GM21526 (cell line): ENCODE results near the gene HSPA12B.
A peak's percentile ranks its signal among the peaks of the same experiment; 100 is the strongest.

Source experiments
- ATAC-seq: cut with Tn5 transposase; IDR thresholded peaks from one replicate; pipeline ENCODE4 v1.9.1; 2021; ENCODE audit warnings: moderate library complexity; ENCODE audit not compliant: unreplicated experiment, low FRiP score

The HSPA12B gene

DNA sequence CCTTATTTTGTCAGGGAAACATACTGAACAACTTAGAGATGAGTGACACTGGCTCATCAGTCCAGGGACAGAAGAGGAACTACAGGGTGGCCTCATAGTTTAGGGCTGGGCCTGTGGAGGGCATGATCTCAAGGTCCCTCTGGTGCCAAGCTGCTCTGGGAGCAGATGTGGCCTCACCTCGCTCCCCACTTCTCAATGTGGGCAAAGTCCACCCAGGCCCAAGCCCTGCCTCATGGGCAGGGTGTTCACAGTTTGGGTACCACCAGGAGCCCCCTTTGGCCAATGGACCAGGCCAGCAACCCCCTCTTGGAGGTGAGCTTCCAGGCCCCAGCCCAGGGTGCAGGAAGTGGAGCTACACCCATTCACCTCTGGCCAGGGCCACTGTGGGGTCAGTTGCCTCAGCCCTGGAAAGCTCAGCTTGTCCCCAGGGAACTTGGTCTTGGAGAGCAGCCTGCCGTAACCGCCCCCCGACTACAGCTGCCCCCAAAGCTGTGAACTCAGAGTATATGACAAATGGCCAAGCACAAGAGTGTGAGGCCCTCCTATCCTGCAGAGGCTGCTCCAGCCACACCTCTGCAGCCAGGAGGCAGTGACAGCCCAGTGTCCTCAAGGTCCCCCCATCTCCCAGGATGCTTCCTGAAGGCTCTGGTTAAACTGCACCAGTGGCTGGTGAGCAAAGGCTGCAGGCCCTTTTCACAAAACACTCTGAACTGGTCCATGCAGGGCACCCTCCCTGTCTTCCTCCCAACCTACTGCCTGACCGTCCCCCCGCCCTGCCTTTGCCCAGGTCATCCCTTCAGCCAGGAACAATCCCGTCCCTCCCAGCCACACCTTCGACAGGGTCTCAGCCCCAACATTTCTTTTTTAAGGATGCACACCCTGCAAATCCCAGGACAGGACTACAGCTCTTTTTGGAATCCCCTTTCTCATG lies 31.5 kb downstream of the HSPA12B start:
- no peak for ATAC-seq

GRCh38 chr20:3764659-3765058 lies 32.2 kb downstream of the HSPA12B start:
- ATAC-seq = no peak

GRCh38 chr20:3765171-3765882 lies 32.8 kb downstream of the HSPA12B start:
- no peak for ATAC-seq

- no peak for ATAC-seq
Observed at GRCh38 chr20:3766422-3767109, 34.1 kb downstream of the HSPA12B start.

DNA sequence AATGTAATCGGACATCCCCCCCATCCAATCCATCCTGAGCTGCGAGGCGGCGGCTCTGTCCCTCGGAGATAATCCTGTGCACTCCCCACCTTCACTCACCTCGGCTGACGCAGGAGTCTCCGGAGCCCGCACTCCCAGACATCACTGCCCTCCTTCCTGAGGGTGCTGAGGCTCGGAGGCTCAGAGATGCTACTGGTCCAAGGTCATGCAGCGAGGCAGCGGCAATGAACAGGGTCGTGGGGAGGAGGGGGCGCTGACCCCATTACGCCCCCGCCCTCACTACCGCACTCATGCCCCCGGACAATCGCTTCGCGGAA lies 34.6 kb downstream of the HSPA12B start:
- ATAC-seq = no peak

GRCh38 chr20:3767427-3768341 lies 35.2 kb downstream of the HSPA12B start, which contains the start of gene ADISSP:
Gene ADISSP (minus strand): TSS chr20:3767753. CDS start chr20:3760100, 7,653 bp downstream.
- ATAC-seq = peak; percentile 89

DNA sequence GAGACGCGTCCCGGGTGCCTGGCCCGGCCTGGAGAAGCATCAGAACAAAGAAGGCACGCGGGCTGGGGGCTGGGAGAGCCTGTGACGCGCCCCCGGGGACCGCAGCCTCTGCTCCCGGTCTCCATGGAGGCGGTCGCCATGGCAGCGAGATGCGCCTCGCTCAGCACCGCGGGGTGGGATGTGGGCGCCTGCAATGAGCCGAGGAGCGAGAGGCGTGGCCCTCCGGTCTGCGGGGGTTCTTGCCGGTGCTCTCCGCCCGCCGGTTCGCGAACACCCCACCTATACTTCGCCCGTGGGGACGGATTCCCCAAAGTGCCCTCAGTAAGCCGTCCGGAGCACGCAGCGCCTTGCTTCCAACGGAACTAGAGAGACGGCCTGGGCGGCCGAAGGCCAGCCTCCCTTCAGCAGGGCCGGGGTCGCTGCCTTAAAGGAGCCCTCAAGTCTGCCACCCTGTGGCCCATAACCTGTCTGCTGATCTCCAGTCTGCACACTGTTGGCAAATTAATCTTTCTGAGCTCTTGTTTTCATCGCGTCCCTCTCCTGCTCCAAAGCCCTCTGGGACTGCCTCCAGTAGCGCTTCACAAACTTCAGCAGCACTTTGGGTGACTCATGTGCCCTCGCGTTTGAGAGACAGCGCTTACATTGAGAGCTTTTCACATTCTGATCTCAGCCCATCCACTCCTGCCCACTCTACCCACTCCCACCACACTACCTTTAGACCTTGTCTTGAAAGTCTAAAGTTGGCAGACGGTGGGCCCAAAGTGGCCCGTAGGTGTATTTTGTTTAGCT lies 36.1 kb downstream of the HSPA12B start:
- ATAC-seq = peak; percentile 30

GRCh38 chr20:3771552-3772058 lies 39.1 kb downstream of the HSPA12B start:
- ATAC-seq = no peak

GRCh38 chr20:3775457-3776108 lies 43.1 kb downstream of the HSPA12B start:
- no peak for ATAC-seq

DNA sequence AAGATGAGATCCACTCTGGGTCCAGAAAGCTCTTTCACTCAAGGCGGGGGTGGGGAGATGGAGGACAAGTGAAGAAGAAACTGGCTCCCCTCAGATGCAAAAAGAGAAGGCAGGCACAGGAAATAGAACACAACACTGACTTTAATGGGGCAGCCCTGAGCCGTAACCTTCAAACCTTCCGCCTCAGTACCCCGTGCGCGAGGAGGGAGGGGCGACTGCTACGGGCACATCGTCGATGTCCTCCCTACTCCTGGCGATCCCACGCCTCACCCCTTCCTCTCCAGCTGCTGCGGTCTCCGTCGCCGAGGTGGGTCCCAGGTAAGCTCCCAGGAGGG lies 44.9 kb downstream of the HSPA12B start:
- no peak for ATAC-seq

GRCh38 chr20:3777716-3778629 lies 45.5 kb downstream of the HSPA12B start:
- no peak for ATAC-seq

- no peak for ATAC-seq
Observed at GRCh38 chr20:3778976-3779375, 46.5 kb downstream of the HSPA12B start.

DNA sequence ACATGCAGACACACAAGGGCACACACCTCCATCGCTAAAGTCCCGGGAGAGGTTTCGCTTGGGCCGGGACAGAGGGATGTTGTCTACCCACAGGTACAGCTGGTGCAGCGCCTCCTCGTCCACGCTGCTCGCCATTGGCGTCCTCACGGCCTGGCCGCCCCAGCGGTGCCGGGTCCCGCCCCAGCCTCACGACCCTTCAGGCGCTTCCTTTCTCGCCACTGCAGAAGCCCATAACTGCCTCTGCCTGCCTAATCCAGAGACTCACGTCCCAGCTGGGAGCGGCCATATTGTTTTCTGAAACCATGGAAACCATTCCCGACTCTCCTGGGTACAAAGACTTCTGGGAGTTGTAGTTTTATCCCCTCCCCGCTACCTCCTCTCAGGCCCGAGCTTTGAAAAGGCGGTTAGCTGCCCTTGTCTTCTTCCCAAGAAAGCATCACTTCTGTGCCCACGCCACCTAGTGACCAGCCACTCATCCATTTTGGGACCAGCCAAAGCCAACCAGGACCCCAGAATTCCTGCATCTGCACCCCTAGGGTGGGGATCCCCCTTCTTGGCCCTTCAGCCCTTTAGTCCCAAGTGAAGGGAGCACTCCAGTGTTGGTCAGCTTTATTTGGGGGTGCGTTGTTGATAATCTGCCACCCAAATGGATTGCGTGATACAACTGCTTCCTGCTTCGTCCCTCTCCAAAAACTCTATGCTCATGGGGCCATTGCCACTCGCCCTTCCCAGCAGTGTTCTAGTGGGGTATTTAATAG lies 48.8 kb downstream of the HSPA12B start, which contains the start of gene SPEF1:
SPEF1 (minus strand) TSS at position 296 of the 758 bp plus-strand sequence; CDS start at position 135, 161 bp downstream.
- no peak for ATAC-seq

- ATAC-seq = no peak
Observed at GRCh38 chr20:3782597-3782996, 50.1 kb downstream of the HSPA12B start.

DNA sequence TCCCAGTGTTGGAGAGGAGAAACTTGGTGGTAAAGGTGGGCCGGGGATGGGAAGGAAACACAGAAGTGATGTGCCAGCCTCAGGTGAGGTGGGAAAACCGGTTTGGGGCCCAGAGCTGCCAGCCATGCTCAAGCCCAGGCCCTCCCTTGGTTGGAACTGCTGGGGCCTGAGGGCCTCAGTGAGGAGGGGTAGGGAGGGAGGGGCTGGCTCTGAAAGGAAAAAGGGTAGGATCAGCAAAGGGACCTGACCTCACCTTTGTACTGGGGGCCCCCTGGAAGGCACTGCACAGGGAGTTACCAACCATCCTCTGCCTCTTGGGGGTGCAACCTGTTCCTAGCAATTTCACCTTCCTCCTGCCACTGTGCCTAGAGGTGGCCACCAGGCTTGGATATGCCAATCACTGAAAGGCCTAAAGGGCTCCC lies 50.6 kb downstream of the HSPA12B start:
- ATAC-seq = no peak

- no peak for ATAC-seq
Observed at GRCh38 chr20:3783511-3784195, 51.2 kb downstream of the HSPA12B start.
